HT-29 (cell line): Measurements from ENCODE around the gene CD300LG. TPM values are rescaled to one million over a fixed set of nuclear protein-coding genes. Genes with fewer than 3 reads are reported as not detected.
"Not testable (repeated sequence)": the region's sequence is repeated elsewhere in the genome, so short reads cannot be mapped to it uniquely, and the experiment has no call there.

Experiments used
- DNase-seq: peaks from one replicate; pipeline ENCODE4 v3.0.0-alpha.2; 2015; ENCODE audit warnings: low spot score
- total RNA-seq: library from RNA; depleted of rRNA; stranded (reverse); fragments of >200 nt; shearing (Covaris generic); gene quantifications from 2 replicates; pipeline ENCODE4 v1.2.3, GENCODE V29; 2014

The CD300LG gene
- total RNA-seq, 1 experiment from 2014 or later = not detected

- DNase-seq = no peak
Measured at GRCh38 chr17:43854498-43854897, 7.5 kb downstream of the CD300LG start.

- DNase-seq = no peak
Measured at GRCh38 chr17:43855061-43855460, 8.1 kb downstream of the CD300LG start.

GRCh38 chr17:43856141-43856540 is 9.2 kb downstream of the CD300LG start:
- DNase-seq = no peak

GRCh38 chr17:43857141-43857540 is 10.2 kb downstream of the CD300LG start:
- no peak for DNase-seq

DNA sequence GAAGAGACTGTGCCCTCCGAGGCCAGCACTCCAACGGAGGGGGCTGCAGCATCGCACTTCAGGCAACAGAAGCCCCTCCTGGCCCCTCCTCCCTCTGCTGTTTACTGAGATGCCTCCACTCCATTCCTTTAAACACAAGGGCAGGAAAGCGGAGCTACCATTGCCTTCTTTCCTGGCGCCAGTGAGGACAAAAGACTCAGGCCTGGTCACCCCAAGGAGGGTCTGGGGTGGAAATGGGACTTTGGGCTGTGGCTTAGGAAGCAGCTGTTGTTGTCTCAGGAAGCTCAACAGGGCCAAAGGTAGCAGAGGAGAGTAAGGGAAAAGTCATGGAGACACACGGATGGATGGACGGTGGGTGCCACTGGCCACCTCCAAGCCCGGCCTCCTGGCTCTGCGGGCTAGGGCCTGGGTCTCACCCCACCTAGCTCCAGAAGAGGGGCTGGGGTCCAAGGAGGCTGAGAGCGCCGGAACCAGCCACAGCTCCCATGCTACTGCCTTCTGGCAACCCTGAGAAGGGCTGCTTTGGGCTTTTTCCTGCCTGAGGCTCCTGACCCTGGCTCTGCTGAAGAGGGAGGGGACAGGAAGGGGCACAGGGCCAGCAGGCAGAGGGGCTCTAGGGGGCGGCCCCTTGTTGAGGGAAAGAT is 11.1 kb downstream of the CD300LG start:
- no peak for DNase-seq

DNA sequence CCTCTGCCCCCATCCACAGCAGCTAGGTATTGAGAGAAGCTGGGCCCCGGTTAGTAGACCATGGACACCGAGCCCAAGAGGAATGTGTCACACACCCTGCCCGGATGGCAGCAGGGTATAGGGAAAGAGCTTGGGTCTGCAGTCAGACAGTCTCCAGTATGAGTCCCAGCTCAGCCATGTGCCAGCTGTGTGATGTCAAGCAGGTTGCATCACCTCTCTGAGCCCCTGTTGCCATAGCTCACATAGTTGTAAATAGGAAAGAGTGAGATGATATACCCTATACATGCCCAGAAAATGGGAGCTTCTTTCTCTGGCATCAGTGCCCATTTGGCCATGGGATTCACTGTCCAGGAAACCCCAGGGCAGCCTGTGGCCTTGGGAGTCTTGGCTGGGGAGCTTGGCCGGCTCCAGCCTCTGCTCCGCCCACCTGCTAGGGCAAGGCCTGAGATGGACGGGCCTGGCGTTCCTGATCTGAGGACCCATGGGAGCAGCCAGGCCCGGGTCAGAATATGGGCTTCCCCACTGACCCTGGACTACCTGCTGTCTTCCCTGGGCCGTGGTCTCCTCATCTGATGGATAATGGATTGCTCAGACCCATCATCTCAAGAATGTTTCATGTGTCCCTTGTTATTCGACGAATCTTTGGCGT is 13.2 kb downstream of the CD300LG start:
- DNase-seq = no peak

GRCh38 chr17:43860927-43861622 is 14.1 kb downstream of the CD300LG start:
- no peak for DNase-seq

GRCh38 chr17:43861960-43862359 is 15.0 kb downstream of the CD300LG start:
- DNase-seq = no peak

- DNase-seq = no peak
Measured at GRCh38 chr17:43864161-43864984, 17.4 kb downstream of the CD300LG start.

DNA sequence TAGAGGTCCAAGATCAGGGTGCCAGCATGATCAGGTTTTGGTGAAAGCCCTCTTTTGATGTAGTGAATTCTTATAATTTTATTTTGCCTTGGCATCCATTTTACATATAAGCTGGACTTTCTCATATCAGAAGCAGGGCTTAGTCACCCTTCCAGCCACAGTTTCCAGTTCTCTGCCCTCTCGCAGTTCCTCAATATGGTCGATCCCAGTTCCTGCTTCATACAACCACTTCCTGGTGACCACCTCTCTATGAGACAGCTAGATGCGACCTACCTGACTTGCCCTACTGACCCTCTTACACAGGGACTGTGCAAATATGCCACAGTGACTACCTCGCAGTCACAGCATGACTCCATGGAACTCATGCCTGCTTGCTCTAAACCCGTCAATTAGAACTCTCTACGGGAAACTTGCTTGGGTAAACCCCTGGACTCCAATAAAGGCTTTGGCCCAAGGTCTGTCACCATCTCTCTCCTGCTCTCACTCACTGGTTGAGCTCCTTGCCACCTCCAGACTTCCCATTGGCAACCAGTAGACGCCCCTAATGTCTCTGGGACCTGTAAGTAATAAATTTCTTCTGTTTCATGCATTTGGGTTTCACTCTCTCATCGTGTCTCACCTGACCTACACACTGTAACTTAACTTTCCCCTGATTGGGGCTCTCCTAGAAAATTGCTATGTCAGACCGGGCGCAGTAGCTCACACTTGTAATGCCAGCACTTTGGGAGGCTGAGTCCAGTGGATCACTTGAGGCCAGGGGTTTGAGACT is 21.4 kb downstream of the CD300LG start:
- DNase-seq = no peak

- not testable (repeated sequence) for DNase-seq
Measured at GRCh38 chr17:43869031-43869430, 22.1 kb downstream of the CD300LG start.

DNA sequence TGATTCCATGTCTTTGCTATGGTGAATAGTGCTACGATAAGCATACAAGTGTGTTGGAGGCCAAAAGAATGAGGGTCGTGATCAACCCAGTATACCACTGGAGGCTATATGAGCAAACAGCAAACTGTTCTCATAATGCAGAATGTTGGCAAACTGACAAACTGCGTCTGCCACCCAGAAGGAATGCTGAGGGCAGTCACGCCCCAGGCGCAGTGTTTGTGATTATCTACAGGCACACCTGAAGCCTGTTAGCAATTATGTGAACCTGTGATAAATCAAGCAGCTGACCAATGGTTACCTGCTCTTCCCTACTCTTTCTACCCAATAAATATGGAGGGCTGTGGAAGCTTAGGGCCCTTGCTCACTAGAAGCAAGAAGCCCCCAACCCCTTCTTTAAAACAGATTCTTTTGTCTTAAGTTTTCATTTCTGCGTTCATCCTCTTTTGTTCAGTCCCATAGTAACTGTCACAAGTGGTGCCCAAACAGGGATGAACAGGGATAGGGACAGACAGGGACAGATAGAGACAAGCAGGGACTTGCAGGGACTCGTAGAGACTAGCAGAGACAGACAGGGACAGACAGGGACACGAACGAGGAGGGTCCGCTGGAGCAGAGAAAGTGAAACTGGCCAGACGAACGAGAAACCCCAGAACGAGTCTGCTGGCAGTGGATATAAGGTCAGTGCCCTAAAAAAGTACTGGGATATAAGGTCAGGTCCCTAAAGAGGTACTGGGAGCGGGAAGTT is 25.1 kb downstream of the CD300LG start:
- DNase-seq = peak; percentile 7

DNA sequence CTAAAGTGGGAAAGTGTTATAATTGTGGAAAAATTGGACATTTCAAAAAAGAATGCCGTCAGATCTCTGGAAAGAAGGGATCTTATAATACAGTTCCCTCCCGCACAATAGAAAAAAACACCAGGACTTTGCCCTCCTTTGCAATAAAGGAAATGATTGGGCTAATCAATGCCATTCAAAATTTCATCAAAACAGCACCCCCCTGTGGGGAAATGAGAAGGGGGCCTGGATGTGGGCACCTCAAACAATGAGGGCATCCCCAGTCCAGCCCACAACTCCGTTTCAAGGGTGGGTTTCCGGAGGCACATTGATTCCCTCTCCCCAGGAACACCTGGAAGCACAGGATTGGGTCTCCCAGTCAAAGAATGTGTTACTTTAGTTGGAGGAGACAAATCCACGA is 26.1 kb downstream of the CD300LG start:
- DNase-seq = no peak

DNA sequence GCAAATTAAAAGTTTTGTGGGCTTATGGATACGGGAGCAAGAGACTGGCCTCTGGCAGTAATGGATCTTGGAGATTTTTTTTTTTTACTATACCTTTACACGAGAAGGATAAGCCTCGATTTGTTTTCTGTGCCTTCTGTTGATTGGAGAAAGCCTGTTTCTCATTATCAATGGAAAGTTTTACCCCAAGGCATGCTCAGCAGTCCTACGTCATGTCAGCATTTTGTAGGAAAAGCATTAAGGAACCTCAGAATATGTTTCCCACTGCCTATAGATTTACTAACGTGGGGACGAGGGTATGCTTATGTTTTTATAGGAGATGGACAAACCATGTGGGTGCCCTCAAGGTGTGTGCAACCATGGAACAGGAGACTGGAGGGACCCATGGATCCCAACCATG is 26.8 kb downstream of the CD300LG start:
- DNase-seq = no peak

- peak; percentile 6 for DNase-seq
Measured at GRCh38 chr17:43874293-43874692, 27.3 kb downstream of the CD300LG start.

- no peak for DNase-seq
Measured at GRCh38 chr17:43875476-43876147, 28.6 kb downstream of the CD300LG start.

DNA sequence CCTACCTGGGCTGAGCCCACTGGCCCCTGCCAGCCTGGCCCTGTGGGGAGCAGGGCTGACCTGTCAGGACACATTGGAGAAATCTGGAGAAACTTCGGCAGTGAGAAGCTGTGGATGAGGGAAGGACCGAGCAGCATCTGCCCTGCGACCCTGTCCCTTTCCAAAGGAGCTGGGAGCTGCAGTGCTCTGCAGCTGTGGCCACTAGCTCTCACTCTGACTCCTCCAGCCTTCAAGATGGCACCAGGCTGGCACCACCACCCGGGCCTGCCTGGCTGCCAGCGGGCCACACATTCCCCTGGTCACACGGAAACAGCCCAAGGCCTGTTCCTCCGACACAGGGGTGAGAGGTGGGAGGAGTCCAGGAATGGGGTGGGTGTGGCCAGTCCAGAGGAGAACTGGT is 30.1 kb downstream of the CD300LG start:
- DNase-seq = no peak

DNA sequence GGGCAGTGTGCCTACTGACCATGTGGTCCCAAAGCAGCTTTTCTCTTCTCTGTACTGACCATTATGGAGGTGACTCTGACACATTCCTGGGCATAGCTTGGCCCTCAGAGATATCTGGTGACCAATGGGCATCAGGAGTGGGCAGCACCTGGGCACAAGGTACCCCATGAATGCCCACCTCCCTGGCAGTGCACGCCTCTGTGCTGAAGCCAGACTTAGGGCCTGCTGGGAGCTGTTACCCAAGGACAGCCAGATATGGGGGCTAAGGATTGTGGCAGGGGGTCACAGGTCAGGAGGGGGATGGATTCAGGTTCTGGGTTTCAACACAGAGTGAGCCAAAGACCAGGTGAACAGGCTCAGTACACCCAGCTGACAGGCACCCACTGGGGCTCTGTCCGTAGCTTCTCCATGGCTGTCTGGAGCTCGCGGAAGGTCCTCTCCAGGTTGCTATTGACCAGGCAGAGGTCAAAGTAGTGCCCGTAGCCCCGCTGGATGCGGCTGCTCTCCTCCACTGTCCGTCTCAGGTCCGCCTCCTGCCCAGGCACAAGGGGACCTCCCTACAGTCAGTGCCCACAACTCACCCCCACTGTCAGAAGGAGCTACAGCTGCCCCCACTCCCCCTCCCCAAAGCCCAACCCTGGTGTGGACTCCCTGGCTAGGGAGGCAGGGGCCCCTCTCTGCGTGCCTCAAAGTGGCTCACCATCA is 30.6 kb downstream of the CD300LG start:
- no peak for DNase-seq
